Measurements from ENCODE around the gene SCD5. TPM values are rescaled to one million over a fixed set of nuclear protein-coding genes. Genes with fewer than 3 reads are reported as not detected.

SCD5 gene
- total and polyA plus RNA-seq, 2 experiments from 2014 or later = 0.79 to 1.6 TPM

- H3K27ac Mint-ChIP-seq = peak overlapping the region; percentile 65; the same call in 1 of the 2 replicates
- H3K27me3 ChIP-seq (ENCODE audit: insufficient read depth) = no peaks in the 10 kb centered on the region
- peak overlapping the region; percentile 73 for H3K27ac ChIP-seq (ENCODE audit: low read depth)
- no peak overlapping the region; the same call in none of the 2 replicates for H2AFZ ChIP-seq
- ATAC-seq = peak; percentile 39
- H3K4me3 ChIP-seq = no peak overlapping the region
- no peak for TF ChIP-seq CREB1 (CRISPR knock-in tag; IDR thresholded peaks at IDR 0.05; ENCODE audit: low read depth)
- TF ChIP-seq CTCF (conservative IDR thresholded peaks at IDR 0.05; ENCODE audit: low read depth in 2 of 2) = no peak
- no peak for TF ChIP-seq ZNF331 (CRISPR knock-in tag; IDR thresholded peaks at IDR 0.05; ENCODE audit: low read depth)
- 0 out of 2 replicates have a peak, but pooled peaks cover 8% of the 10 kb centered on the region for H3F3A ChIP-seq (replicated peaks; ENCODE audit: low read depth)
- peak overlapping the region; percentile 6; the same call in 1 of the 3 replicates for H3K4me3 Mint-ChIP-seq
- H3K4me1 ChIP-seq (ENCODE audit: insufficient read depth) = peaks cover 50% of the 10 kb centered on the region
- peaks cover 12% of the 10 kb centered on the region; the same call in 1 of the 2 replicates for H3K9me2 ChIP-seq (ENCODE audit: insufficient read depth)
- H3K79me2 ChIP-seq (replicated peaks; ENCODE audit: insufficient read depth) = no peaks in the 10 kb centered on the region
- no peaks in the 10 kb centered on the region for H3K9me3 Mint-ChIP-seq
- no peaks in the 10 kb centered on the region for H4K20me1 ChIP-seq (replicated peaks; ENCODE audit: insufficient read depth)
- peak; percentile 39 for DNase-seq (ENCODE audit: low spot score)
- peaks cover 2% of the 10 kb centered on the region for H3K27me3 Mint-ChIP-seq (ENCODE audit: insufficient read depth, low read depth, poor library complexity)
- H3K4me1 Mint-ChIP-seq = peaks cover 59% of the 10 kb centered on the region
- no peaks in the 10 kb centered on the region for H3K36me3 Mint-ChIP-seq (ENCODE audit: low read depth)
- no peaks in the 10 kb centered on the region for H3K36me3 ChIP-seq (ENCODE audit: insufficient read depth)
- peak overlapping the region; percentile 55 for H3K4me2 ChIP-seq
Measured at GRCh38 chr4:82585690-82586435, 212.7 kb downstream of the SCD5 start.

- no peaks in the 10 kb centered on the region for H4K20me1 ChIP-seq (replicated peaks; ENCODE audit: insufficient read depth)
- H3K4me3 ChIP-seq = no peak overlapping the region
- H3K36me3 ChIP-seq (ENCODE audit: insufficient read depth) = no peaks in the 10 kb centered on the region
- no peaks in the 10 kb centered on the region for H3K9me3 Mint-ChIP-seq
- DNase-seq (ENCODE audit: low spot score) (peak; percentile 32), ATAC-seq (peak; percentile 57)
- peak overlapping the region; percentile 50 for H2AFZ ChIP-seq
- peaks cover 12% of the 10 kb centered on the region; the same call in 1 of the 2 replicates for H3K9me2 ChIP-seq (ENCODE audit: insufficient read depth)
- H3K27ac Mint-ChIP-seq = peak overlapping the region; percentile 41; the same call in 1 of the 2 replicates
- peak overlapping the region; percentile 5; the same call in 1 of the 3 replicates for H3K4me3 Mint-ChIP-seq
- peak overlapping the region; percentile 55 for H3K4me2 ChIP-seq
- 0 out of 2 replicates have a peak, but pooled peaks cover 8% of the 10 kb centered on the region for H3F3A ChIP-seq (replicated peaks; ENCODE audit: low read depth)
- no peaks in the 10 kb centered on the region for H3K36me3 Mint-ChIP-seq (ENCODE audit: low read depth)
- peaks cover 2% of the 10 kb centered on the region for H3K27me3 Mint-ChIP-seq (ENCODE audit: insufficient read depth, low read depth, poor library complexity)
- H3K4me1 ChIP-seq (ENCODE audit: insufficient read depth) = peaks cover 41% of the 10 kb centered on the region
- no peaks in the 10 kb centered on the region for H3K27me3 ChIP-seq (ENCODE audit: insufficient read depth)
- H3K27ac ChIP-seq (ENCODE audit: low read depth) = peak overlapping the region; percentile 73; the same call in 1 of the 2 replicates
- no peaks in the 10 kb centered on the region for H3K79me2 ChIP-seq (replicated peaks; ENCODE audit: insufficient read depth)
- peaks cover 51% of the 10 kb centered on the region for H3K4me1 Mint-ChIP-seq
- no peak for TF ChIP-seq ETS1 (IDR thresholded peaks at IDR 0.05)
- no peak for TF ChIP-seq EZH2 (IDR thresholded peaks at IDR 0.05; ENCODE audit: low read depth, unreplicated experiment)
- no peak for TF ChIP-seq JUNB (IDR thresholded peaks at IDR 0.05; ENCODE audit: unreplicated experiment)
- no peak for TF ChIP-seq ZNF331 (CRISPR knock-in tag; IDR thresholded peaks at IDR 0.05; ENCODE audit: low read depth)
- no peak for TF ChIP-seq POLR2AphosphoS5 (IDR thresholded peaks at IDR 0.05; ENCODE audit: low read depth)
- TF ChIP-seq ZNF114 (CRISPR knock-in tag; IDR thresholded peaks at IDR 0.05) = no peak
- TF ChIP-seq CTCF (conservative IDR thresholded peaks at IDR 0.05; ENCODE audit: low read depth in 2 of 2) = no peak
- TF ChIP-seq REST (IDR thresholded peaks at IDR 0.05; ENCODE audit: unreplicated experiment) = no peak
- TF ChIP-seq STAT1 (IDR thresholded peaks at IDR 0.05; ENCODE audit: unreplicated experiment) = no peak
- no peak for TF ChIP-seq CREB1 (CRISPR knock-in tag; IDR thresholded peaks at IDR 0.05; ENCODE audit: low read depth)
- TF ChIP-seq NANOG (IDR thresholded peaks at IDR 0.05; ENCODE audit: borderline replicate concordance) = no peak
Measured at GRCh38 chr4:82584931-82585330, 213.7 kb downstream of the SCD5 start.

Measured in GM23338 (cell line).